ENCODE results near the gene POLE. TPM values are rescaled to one million over a fixed set of nuclear protein-coding genes. Genes with fewer than 3 reads are reported as not detected.

The POLE gene
- total and polyA plus RNA-seq, 10 of the 15 experiments (the other 5 are each of a cell fraction or from before 2014, with no cell fraction given), result 2.3 to 103 (median 37.1) TPM

DNA sequence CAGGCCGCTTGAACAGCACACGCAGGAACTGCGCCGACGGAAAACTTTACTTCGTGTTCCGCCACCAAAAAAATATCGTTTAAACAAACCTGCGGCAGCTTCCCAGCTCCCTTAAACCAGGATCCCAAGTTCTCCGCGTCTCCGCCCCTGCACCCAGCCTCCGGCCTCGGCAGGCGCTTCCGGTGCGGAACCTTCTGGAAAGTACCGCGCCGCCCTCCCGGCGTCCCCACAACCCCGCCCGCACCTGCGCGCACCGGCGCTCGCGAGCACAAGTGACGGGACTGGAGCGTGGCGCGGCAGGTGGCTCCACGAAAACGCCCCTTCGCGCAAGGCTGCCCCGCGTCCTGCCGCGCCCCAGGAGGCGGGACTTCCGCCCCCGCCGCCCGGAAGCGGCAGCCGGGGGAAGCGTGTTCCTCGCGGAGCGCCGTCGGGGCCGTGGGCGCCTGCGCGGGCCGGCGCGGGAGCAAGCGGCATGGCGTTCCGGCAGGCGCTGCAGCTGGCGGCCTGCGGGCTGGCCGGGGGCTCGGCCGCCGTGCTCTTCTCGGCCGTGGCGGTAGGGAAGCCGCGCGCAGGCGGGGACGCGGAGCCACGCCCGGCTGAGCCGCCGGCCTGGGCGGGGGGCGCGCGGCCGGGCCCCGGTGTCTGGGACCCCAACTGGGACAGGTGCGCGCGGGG, 23.4 kb upstream of the POLE start, which contains the start of gene PGAM5 (continued):
- TF ChIP-seq MXI1 (IDR thresholded peaks at IDR 0.05; ENCODE audit: low read depth, low read length) (peak; percentile 97), FOXK2 (IDR thresholded peaks at IDR 0.05) (no peak), NKRF (conservative IDR thresholded peaks at IDR 0.05) (peak; percentile 93), NR2F1 (conservative IDR thresholded peaks at IDR 0.05) (peak; percentile 54), NFXL1 (IDR thresholded peaks at IDR 0.05; ENCODE audit: borderline replicate concordance) (0 out of 2 replicates have a peak, but pooled peaks have one; percentile 32), SRF (IDR thresholded peaks at IDR 0.05; ENCODE audit: low read depth in 2 of 2, low read length in 2 of 2) (0 out of 4 replicates have a peak, but pooled peaks of 1 of the 2 experiments have one; percentile 8), STAT1 (conservative IDR thresholded peaks at IDR 0.05) (0 out of 2 replicates have a peak, but pooled peaks have one; percentile 20), RB1 (IDR thresholded peaks at IDR 0.05; ENCODE audit: borderline replicate concordance) (peak; percentile 46; the same call in 1 of the 2 replicates), KAT2A (conservative IDR thresholded peaks at IDR 0.05; ENCODE audit: control insufficient read depth, low read depth, low read length) (no peak), YY1 (IDR thresholded peaks at IDR 0.05; ENCODE audit: low read depth, low read length) (peak; percentile 90), IRF5 (IDR thresholded peaks at IDR 0.05; ENCODE audit: borderline replicate concordance) (no peak), TCF7 (IDR thresholded peaks at IDR 0.05; ENCODE audit: borderline replicate concordance) (no peak), ZNF24 (IDR thresholded peaks at IDR 0.05) (0 out of 2 replicates have a peak, but pooled peaks have one; percentile 25), SMAD5 (IDR thresholded peaks at IDR 0.05; ENCODE audit: low read depth) (peak; percentile 24; the same call in 1 of the 2 replicates)
- TF ChIP-seq, protein P1, sequence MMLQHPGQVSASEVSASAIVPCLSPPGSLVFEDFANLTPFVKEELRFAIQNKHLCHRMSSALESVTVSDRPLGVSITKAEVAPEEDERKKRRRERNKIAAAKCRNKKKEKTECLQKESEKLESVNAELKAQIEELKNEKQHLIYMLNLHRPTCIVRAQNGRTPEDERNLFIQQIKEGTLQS (IDR thresholded peaks at IDR 0.05; ENCODE audit: borderline replicate concordance, extremely low read depth, low read depth, low read length), result no peak
- TF ChIP-seq, protein P2, sequence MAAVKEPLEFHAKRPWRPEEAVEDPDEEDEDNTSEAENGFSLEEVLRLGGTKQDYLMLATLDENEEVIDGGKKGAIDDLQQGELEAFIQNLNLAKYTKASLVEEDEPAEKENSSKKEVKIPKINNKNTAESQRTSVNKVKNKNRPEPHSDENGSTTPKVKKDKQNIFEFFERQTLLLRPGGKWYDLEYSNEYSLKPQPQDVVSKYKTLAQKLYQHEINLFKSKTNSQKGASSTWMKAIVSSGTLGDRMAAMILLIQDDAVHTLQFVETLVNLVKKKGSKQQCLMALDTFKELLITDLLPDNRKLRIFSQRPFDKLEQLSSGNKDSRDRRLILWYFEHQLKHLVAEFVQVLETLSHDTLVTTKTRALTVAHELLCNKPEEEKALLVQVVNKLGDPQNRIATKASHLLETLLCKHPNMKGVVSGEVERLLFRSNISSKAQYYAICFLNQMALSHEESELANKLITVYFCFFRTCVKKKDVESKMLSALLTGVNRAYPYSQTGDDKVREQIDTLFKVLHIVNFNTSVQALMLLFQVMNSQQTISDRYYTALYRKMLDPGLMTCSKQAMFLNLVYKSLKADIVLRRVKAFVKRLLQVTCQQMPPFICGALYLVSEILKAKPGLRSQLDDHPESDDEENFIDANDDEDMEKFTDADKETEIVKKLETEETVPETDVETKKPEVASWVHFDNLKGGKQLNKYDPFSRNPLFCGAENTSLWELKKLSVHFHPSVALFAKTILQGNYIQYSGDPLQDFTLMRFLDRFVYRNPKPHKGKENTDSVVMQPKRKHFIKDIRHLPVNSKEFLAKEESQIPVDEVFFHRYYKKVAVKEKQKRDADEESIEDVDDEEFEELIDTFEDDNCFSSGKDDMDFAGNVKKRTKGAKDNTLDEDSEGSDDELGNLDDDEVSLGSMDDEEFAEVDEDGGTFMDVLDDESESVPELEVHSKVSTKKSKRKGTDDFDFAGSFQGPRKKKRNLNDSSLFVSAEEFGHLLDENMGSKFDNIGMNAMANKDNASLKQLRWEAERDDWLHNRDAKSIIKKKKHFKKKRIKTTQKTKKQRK (IDR thresholded peaks at IDR 0.05; ENCODE audit: low read depth, low read length), result no peak
- TF ChIP-seq, protein P3, sequence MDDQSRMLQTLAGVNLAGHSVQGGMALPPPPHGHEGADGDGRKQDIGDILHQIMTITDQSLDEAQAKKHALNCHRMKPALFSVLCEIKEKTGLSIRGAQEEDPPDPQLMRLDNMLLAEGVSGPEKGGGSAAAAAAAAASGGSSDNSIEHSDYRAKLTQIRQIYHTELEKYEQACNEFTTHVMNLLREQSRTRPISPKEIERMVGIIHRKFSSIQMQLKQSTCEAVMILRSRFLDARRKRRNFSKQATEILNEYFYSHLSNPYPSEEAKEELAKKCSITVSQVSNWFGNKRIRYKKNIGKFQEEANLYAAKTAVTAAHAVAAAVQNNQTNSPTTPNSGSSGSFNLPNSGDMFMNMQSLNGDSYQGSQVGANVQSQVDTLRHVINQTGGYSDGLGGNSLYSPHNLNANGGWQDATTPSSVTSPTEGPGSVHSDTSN (IDR thresholded peaks at IDR 0.05; ENCODE audit: insufficient replicate concordance, low read depth, low read length), result no peak
- TF ChIP-seq, protein P4, sequence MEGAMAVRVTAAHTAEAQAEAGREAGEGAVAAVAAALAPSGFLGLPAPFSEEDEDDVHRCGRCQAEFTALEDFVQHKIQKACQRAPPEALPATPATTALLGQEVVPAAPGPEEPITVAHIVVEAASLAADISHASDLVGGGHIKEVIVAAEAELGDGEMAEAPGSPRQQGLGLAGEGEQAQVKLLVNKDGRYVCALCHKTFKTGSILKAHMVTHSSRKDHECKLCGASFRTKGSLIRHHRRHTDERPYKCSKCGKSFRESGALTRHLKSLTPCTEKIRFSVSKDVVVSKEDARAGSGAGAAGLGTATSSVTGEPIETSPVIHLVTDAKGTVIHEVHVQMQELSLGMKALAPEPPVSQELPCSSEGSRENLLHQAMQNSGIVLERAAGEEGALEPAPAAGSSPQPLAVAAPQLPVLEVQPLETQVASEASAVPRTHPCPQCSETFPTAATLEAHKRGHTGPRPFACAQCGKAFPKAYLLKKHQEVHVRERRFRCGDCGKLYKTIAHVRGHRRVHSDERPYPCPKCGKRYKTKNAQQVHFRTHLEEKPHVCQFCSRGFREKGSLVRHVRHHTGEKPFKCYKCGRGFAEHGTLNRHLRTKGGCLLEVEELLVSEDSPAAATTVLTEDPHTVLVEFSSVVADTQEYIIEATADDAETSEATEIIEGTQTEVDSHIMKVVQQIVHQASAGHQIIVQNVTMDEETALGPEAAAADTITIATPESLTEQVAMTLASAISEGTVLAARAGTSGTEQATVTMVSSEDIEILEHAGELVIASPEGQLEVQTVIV (IDR thresholded peaks at IDR 0.05; ENCODE audit: borderline replicate concordance, partially characterized antibody), result no peak

Measured in GM12878 (cell line).